GM18508 (cell line): ENCODE results near the gene LYZL4.

ENCODE experiments used
- ATAC-seq: cut with Tn5 transposase; IDR thresholded peaks from one replicate; pipeline ENCODE4 v1.9.1; 2021; ENCODE audit warnings: moderate number of reproducible peaks; ENCODE audit not compliant: insufficient read depth, unreplicated experiment

LYZL4 gene

GRCh38 chr3:42381551-42382082 lies 28.8 kb downstream of the LYZL4 start:
- no peak for ATAC-seq

- no peak for ATAC-seq
These were observed 32.7 kb downstream of the LYZL4 start for GRCh38 chr3:42377681-42378080.

GRCh38 chr3:42376344-42376798 lies 34.0 kb downstream of the LYZL4 start:
- ATAC-seq, result no peak

GRCh38 chr3:42375121-42375800 lies 35.1 kb downstream of the LYZL4 start:
- no peak for ATAC-seq

- no peak for ATAC-seq
These were observed 38.6 kb downstream of the LYZL4 start for GRCh38 chr3:42371776-42372175.

GRCh38 chr3:42369832-42370231 lies 40.6 kb downstream of the LYZL4 start:
- no peak for ATAC-seq

GRCh38 chr3:42369304-42369703 lies 41.1 kb downstream of the LYZL4 start:
- no peak for ATAC-seq

- no peak for ATAC-seq
These were observed 41.5 kb downstream of the LYZL4 start for GRCh38 chr3:42368861-42369260.

GRCh38 chr3:42367903-42368302 lies 42.5 kb downstream of the LYZL4 start:
- no peak for ATAC-seq

- ATAC-seq, result no peak
These were observed 43.9 kb downstream of the LYZL4 start for GRCh38 chr3:42366550-42366949.

GRCh38 chr3:42357335-42357734 lies 53.1 kb downstream of the LYZL4 start:
- no peak for ATAC-seq

GRCh38 chr3:42355612-42356011 lies 54.8 kb downstream of the LYZL4 start:
- no peak for ATAC-seq

GRCh38 chr3:42353631-42354030 lies 56.8 kb downstream of the LYZL4 start:
- no peak for ATAC-seq

- no peak for ATAC-seq
These were observed 59.2 kb downstream of the LYZL4 start for GRCh38 chr3:42351207-42351606.

- ATAC-seq, result no peak
These were observed 60.4 kb downstream of the LYZL4 start for GRCh38 chr3:42349765-42350594.

- ATAC-seq, result no peak
These were observed 62.5 kb downstream of the LYZL4 start for GRCh38 chr3:42347928-42348327.
